ACHN (cell line): ENCODE results near the gene WAPL.

Experiments
- DNase-seq: peaks from one replicate; pipeline ENCODE4 v3.0.0-alpha.2; 2015
- in situ Hi-C: cut with HindIII; loops from 2 replicates; pipeline ENCODE4 v1.10.0; 2017; ENCODE audit warnings: low sequenced_read_pairs, low pct_ligation_motif_present, low pct_unique_long_range_greater_than_20kb

WAPL gene

DNA sequence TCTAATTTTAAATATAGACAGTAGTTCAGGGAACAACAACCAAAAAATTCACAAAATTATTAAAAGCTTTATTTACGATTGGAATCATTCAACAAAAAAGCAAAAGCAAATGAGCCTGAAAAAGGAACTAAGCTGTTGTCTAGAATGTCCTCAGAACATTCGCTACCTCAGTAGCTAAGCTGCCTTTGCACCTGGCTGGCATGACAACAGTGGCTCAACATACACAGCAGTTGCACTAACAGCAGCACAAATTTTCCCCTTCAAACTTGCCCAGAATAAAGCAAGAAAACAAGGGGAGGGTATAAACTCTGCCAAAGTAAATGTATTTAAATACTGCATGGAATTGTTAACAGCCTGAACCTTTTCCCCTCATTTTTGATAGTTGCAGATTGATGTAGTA lies 84.6 kb downstream of the WAPL start:
- in situ Hi-C loops, result no loop called here
- DNase-seq, result no peak

GRCh38 chr10:86434656-86435055 lies 86.9 kb downstream of the WAPL start:
- in situ Hi-C loops, result no loop called here
- DNase-seq, result no peak

DNA sequence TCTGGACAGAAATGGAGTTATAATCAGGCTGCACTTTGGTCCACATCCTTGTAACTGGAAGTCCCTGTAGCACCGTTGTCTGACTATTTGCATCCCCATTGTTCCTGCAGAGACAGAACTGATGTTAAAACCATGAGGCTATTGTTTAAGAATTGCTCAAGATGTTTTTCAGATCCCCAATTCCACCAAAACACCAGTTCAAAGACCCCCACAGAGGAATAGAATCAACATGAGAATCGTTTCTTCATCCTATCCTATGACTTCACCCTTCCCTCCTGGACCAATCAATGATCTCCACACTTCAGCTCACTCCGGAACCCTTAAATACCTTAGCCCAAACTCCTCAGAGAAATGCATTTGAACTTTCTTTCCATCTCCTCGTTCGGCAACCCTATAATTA lies 97.9 kb downstream of the WAPL start:
- DNase-seq, result no peak
- in situ Hi-C loops, result no loop called here

- no peak for DNase-seq
- in situ Hi-C loops, result no loop called here
Measured at GRCh38 chr10:86419101-86419500, 102.5 kb downstream of the WAPL start.

GRCh38 chr10:86415583-86415982 lies 106.0 kb downstream of the WAPL start:
- in situ Hi-C loops, result no loop called here
- DNase-seq, result no peak

DNA sequence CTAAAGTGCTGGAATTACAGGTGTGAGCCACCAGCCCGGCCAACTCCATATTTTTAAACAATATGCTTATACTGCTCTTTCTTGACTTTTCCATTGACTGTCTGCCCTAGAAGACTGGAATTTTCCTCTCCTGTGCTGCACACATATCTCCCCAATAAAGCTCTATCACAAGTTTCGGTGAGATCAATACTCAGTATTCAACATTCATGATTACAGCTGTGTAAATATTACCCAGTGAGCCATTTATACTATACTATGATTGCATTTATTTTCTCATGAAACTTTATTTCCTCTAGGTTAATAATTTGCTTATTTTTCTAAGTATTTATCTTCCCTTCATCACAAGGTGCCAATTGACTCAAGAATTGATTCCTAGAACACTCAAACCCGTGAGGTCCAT lies 106.5 kb downstream of the WAPL start:
- DNase-seq, result no peak
- in situ Hi-C loops, result no loop called here

GRCh38 chr10:86413046-86413728 lies 108.4 kb downstream of the WAPL start:
- DNase-seq, result peak; percentile 66

GRCh38 chr10:86411852-86412560 lies 109.6 kb downstream of the WAPL start:
- DNase-seq, result no peak
- in situ Hi-C loops, result no loop called here

More at GRCh38 chr10:86413046-86413728, 108.4 kb downstream of the WAPL start:
- in situ Hi-C loops, result no loop called here

DNA sequence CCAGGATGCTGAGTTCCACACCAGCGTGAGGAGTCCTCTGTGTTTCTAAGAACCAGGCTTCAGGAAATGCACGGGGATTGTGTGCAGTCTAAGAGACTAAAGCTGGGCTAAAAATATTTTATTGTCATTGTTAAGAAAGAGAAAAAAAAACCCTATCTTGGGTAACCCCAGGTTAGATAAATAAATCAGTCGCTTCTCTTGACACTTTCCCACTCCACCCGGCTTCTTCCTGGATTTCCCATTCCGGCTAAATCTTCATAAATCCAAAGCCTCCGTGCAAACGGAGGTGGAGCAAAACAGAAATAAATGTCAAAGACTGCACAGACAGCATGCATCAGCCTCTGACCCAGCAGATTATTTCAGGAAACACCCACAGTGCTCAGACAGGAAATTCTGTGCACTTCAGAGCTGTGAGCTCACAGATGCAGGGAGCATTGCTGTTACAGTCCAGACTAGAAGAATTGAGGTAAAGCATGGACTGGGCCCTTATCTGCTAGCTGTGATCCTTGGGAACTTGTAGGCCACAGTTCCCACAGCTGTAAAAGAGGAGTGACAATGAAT lies 110.2 kb downstream of the WAPL start:
- no peak for DNase-seq
- in situ Hi-C loops, result no loop called here

DNA sequence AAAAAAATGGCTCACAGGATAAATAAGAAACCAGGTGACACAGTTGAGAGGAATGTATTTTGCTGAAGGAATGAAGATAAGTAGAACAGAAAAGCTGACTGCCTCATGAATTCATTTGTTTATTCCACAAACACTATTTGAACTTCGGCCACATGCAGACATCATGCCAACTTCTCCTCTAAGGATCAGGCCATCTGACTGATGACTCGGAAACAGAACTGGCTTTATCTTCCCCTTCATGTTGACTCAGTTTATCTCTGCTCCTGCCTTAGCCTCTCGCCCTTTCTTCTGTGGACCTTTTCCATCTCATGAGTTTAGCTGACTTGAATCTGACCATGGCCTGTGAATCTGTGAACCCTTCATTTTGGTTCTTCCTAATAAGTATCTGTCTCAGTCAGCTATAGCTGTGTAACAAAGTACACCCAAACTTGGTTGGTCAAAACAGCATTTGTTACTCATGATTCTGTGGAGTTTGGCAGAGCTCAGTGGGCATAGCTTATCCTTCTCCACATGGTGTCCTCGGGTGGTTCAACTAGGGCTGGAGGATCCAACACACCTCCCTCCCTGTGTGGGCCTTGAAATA lies 111.0 kb downstream of the WAPL start:
- in situ Hi-C loops, result no loop called here

DNA sequence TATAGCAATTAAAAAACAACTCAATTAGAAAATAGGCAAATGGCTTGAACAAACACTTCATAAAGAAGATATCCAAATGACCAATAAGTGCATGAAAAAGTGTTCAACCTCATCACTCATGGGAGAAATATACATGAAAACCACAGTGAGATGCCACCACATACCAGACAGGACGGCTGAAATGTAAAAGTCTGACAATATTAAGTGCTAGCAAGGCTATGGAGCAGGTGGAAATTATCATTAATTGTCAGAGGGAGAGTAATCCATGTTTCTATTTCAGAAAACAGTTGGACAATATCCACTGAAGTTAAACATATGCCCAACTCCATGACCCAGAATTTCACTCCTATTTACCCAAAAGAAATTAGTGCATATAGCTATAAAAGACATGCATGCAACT lies 112.4 kb downstream of the WAPL start:
- in situ Hi-C loops, result no loop called here
- DNase-seq, result no peak

More for the DNA sequence above, 111.0 kb downstream of the WAPL start:
- no peak for DNase-seq

DNA sequence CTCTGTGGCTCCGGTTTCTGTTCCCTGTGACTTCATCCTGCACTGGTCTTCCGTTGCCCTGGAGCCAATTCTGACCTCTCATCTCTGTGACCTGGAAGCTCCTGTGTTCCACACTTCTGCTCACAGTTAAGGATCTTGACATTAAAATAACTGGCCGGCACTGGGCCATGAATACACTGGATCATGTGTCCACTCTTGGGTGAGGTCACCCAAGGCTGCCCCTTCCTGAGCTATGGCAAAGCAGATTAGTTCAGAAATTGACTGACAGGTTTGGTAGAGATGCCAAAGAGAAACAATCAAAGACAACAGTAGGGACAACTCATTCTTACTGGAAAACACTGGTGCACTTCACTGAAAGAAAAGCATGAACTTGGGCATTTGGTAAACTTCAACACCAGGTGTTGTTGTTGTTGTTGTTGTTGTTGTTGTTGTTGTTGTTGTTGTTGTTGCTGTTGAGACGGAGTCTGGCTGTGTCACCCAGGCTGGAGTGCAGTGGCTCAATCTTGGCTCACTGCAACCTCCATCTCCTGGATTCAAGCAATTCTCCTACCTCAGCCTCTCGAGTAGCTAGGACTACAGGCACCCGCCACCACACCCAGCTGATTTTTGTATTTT lies 118.3 kb downstream of the WAPL start:
- peak; percentile 72 for DNase-seq
- in situ Hi-C loops, result no loop called here

- DNase-seq, result peak; percentile 30
- in situ Hi-C loops, result no loop called here
Measured at GRCh38 chr10:86402283-86402941, 119.2 kb downstream of the WAPL start.

DNA sequence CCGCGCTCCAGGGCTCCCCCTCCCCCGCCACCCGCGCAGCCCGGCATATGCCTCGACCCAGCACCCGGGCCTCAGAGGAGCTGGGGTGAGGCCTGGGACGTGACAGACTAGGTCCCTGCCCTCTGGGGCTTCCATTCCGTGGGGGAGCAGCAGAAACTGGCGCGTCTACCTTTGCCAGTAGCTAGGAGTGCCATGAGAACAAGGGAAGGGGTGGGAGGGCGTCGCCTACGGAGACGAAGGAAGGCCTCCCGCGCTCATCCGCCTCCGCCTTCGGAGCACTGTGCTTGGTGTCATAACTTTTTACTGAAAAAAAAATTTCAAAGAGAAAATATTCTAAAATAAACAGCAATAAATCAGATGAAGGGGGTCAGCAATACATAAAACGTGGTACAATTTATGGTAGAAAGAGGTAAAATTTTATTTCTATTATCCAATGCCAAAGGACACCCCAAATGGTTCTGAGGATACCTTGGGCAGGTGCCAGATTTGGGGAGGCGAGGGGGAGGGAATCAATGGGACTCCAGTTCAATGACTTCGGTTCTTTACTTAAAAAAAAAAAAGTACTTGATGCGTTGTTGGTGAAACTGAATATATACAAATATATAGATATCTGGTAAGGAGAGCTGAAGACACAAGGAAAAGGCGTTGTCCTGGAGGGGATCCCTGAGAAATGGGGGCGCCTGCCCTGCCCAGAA lies 119.9 kb downstream of the WAPL start:
- in situ Hi-C loops, result no loop called here
- DNase-seq, result no peak

DNA sequence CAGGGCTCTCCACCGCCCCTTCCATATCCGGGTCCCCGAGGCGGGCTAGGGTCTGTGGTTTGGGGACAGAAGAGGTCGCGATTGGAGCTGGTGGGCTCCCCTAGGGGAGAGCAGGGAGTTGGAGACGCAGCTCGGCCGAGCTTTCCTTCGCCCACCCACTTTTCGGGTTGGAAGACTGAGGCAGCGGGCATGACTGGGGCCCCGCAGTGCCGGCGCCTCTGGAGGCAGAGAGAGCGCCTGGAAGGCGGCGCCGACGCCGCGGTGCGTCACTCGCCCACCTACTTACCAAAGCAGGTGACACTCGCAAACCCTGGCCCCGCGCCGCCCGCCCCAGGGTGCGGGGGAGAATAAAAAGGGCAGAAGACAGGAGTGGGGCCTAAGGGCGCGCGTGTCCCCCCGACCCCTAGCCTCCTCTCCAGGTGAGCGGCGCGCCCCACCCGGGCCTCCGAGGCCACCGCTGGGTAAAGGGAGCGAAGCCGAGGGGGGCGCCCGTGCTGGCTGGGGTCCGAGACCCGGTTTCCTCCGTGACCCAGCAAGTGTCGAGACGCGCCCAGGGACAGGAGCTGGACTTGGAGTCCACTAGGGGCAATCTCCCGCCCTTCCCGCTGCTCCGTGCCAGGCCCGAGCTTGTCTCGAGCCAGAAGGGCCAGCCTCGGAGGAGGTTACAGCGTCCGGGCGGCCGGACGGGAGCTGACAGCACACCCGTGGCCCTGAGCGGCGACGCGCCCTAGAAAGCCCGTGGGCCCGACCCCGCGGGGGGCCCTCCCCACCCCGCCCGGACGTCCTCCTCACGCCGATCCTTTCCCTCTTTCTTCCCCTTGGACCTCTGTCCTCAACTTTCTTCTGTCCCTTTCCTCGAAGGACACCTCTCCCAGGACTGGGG lies 120.6 kb downstream of the WAPL start:
- DNase-seq, result peak; percentile 56
- in situ Hi-C loops, result no loop called here

DNA sequence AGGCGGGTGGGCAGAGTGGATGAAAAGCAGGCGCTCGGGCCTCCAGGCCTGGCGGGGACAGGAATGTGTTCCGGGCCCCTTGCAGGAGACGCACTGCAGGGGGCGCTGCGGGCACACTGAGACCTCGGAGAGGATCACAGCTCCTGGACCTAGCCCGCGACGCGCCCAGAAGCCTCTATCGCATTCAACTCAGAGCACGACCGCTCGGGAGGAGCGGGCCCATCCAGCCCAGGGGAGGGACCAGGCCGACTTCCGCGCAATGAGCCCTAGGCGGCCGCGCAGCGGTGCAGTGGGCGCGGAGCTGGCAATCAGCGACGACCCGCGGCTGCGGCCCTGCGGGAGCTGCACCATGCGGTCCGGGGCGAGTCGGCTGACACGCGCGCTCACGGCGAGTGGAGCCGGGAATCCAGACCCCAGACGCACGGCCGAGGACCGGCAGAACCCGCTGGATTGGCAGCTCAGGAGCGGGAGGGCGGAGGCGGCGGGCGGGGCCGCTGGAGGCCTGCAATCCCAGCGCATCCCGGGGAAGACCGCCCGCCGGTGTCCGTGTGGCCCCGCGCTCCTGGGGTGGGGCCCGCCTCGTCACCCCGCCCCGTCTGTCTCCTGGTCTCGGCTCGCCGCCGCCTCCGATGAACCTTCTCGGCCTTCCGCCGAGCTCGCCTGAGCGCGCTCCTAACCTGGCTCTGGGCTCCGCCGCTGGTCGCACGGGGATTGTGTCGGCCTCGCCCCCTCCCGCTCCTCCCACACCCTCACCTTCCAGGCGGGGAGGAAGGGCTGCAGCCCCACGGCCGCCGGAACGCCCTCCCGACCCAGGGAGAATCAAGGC lies 121.5 kb downstream of the WAPL start:
- in situ Hi-C loops, result no loop called here
- DNase-seq, result peak; percentile 98

- no peak for DNase-seq
- in situ Hi-C loops, result no loop called here
Measured at GRCh38 chr10:86399514-86399878, 122.1 kb downstream of the WAPL start.
